Left renal pelvis (tissue), 4 donors: ENCODE measurements around the gene NXPH4. TPM values are rescaled to one million over a fixed set of nuclear protein-coding genes. Genes with fewer than 3 reads are reported as not detected.

ENCODE experiments used
- DNase-seq, 4 donors: peaks; one replicate each; pipeline ENCODE4 v3.0.0-alpha.2; 2013; ENCODE audit warnings: low read depth in 4 of 4, low spot score in 3 of 4
- polyA plus RNA-seq, 4 donors: library from polyadenylated mRNA; unstranded; fragments of 120-200 nt; gene quantifications; one replicate each; pipeline ENCODE4 v1.2.1, GENCODE V29; 2013; ENCODE audit not compliant: insufficient read length in 4 of 4

The NXPH4 gene
- polyA plus RNA-seq, 4 donors, result 3.2 to 6.5 (median 4.1) TPM

GRCh38 chr12:57240066-57240921 is 23.7 kb downstream of the NXPH4 start:
- DNase-seq, result no peak

- no peak for DNase-seq
Measured at GRCh38 chr12:57240926-57241401, 24.4 kb downstream of the NXPH4 start.

- DNase-seq, result no peak
Measured at GRCh38 chr12:57241402-57242310, 25.1 kb downstream of the NXPH4 start.

- DNase-seq, result no peak
Measured at GRCh38 chr12:57242329-57242690, 25.7 kb downstream of the NXPH4 start.

GRCh38 chr12:57242691-57243454 is 26.3 kb downstream of the NXPH4 start:
- DNase-seq, result peak in 1 of 4 donors; percentile 74

- peak in 1 of 4 donors; percentile 63 for DNase-seq
Measured at GRCh38 chr12:57243521-57244311, 27.1 kb downstream of the NXPH4 start.

- no peak for DNase-seq
Measured at GRCh38 chr12:57244312-57244696, 27.7 kb downstream of the NXPH4 start.

GRCh38 chr12:57247041-57247440 is 30.4 kb downstream of the NXPH4 start:
- no peak for DNase-seq

GRCh38 chr12:57248934-57249742 is 32.5 kb downstream of the NXPH4 start:
- DNase-seq, result no peak

GRCh38 chr12:57250541-57250940 is 33.9 kb downstream of the NXPH4 start:
- no peak for DNase-seq

GRCh38 chr12:57250956-57251355 is 34.4 kb downstream of the NXPH4 start, which contains the start of gene STAC3:
TSS of gene STAC3 (minus strand) at chr12:57251187. CDS start at chr12:57249636, 1,551 bp downstream.
- no peak for DNase-seq

- no peak for DNase-seq
Measured at GRCh38 chr12:57254506-57255280, 38.1 kb downstream of the NXPH4 start.

GRCh38 chr12:57255916-57256315 is 39.3 kb downstream of the NXPH4 start:
- no peak for DNase-seq

- no peak for DNase-seq
Measured at GRCh38 chr12:57258977-57259970, 42.7 kb downstream of the NXPH4 start.

GRCh38 chr12:57260366-57260765 is 43.8 kb downstream of the NXPH4 start:
- DNase-seq, result no peak

GRCh38 chr12:57261428-57261865 is 44.9 kb downstream of the NXPH4 start:
- no peak for DNase-seq
